Trophoblast cell (in vitro differentiated cells and primary cell): ENCODE results near the gene TAS2R8.

ENCODE experiments used
- DNase-seq, 2 donors: peaks; one replicate each; pipeline ENCODE4 v3.0.0-alpha.2; 2016
- H2AFZ ChIP-seq: 2 replicates; pipeline ENCODE4 v1.6.1; 2013; ENCODE audit warnings: low read length, moderate library complexity, mild to moderate bottlenecking; ENCODE audit not compliant: insufficient read depth, poor library complexity
- H2AK5ac ChIP-seq: 2 replicates; pipeline ENCODE4 v1.6.1; 2013; ENCODE audit warnings: mild to moderate bottlenecking, low read length
- H2BK120ac ChIP-seq: 2 replicates; pipeline ENCODE4 v1.6.1; 2013; ENCODE audit warnings: low read length, mild to moderate bottlenecking, moderate library complexity; ENCODE audit not compliant: insufficient read depth, poor library complexity
- H2BK12ac ChIP-seq: 2 replicates; pipeline ENCODE4 v1.6.1; 2013; ENCODE audit warnings: mild to moderate bottlenecking, low read length, moderate library complexity
- H2BK5ac ChIP-seq: 2 replicates; pipeline ENCODE4 v1.6.1; 2013; ENCODE audit warnings: low read length, low read depth, moderate library complexity, mild to moderate bottlenecking; ENCODE audit not compliant: poor library complexity
- H3K14ac ChIP-seq: 2 replicates; pipeline ENCODE4 v1.6.1; 2013; ENCODE audit warnings: mild to moderate bottlenecking, low read length
- H3K18ac ChIP-seq: 2 replicates; pipeline ENCODE4 v1.6.1; 2013; ENCODE audit warnings: mild to moderate bottlenecking, low read length
- H3K23ac ChIP-seq: 2 replicates; pipeline ENCODE4 v1.6.1; 2013; ENCODE audit warnings: low read length
- H3K27ac ChIP-seq: 2 replicates; pipeline ENCODE4 v1.5.1; 2013; ENCODE audit warnings: low read depth, mild to moderate bottlenecking, inconsistent platforms, low read length, moderate library complexity
- H3K27me3 ChIP-seq: 2 replicates; pipeline ENCODE4 v1.6.1; 2013; ENCODE audit warnings: inconsistent platforms, mild to moderate bottlenecking, low read length, moderate library complexity; ENCODE audit not compliant: insufficient read depth
- H3K36me3 ChIP-seq, 2 experiments: 1 replicate in 1 of 2; 2 replicates in 1 of 2; pipeline ENCODE4 v1.6.1; 2013; ENCODE audit warnings: low read length in 2 of 2, mild to moderate bottlenecking in 2 of 2, moderate library complexity in 1 of 2; ENCODE audit not compliant: insufficient read depth in 2 of 2, control insufficient read depth in 1 of 2
- H3K4ac ChIP-seq: 2 replicates; pipeline ENCODE4 v1.6.1; 2013; ENCODE audit warnings: low read depth, mild to moderate bottlenecking, low read length, moderate library complexity
- H3K4me1 ChIP-seq, 2 experiments: 1 replicate in 1 of 2; 2 replicates in 1 of 2; pipeline ENCODE4 v1.6.1; 2013; ENCODE audit warnings: low read length in 2 of 2, mild to moderate bottlenecking in 2 of 2, moderate library complexity in 1 of 2; ENCODE audit not compliant: insufficient read depth in 2 of 2, control insufficient read depth in 1 of 2
- H3K4me2 ChIP-seq: 2 replicates; pipeline ENCODE4 v1.6.1; 2013; ENCODE audit warnings: inconsistent platforms, mild to moderate bottlenecking, low read length, moderate library complexity
- H3K4me3 ChIP-seq: 2 replicates; pipeline ENCODE4 v1.5.1; 2013; ENCODE audit warnings: mild to moderate bottlenecking, low read depth, low read length, inconsistent platforms
- H3K79me1 ChIP-seq: one replicate; pipeline ENCODE4 v1.6.1; 2013; ENCODE audit warnings: low read length
- H3K79me2 ChIP-seq: 2 replicates; pipeline ENCODE4 v1.6.1; 2013; ENCODE audit warnings: low read length, mild to moderate bottlenecking; ENCODE audit not compliant: control insufficient read depth, insufficient read depth, poor library complexity
- H3K9ac ChIP-seq: 2 replicates; pipeline ENCODE4 v1.6.1; 2013; ENCODE audit warnings: mild to moderate bottlenecking, low read length
- H3K9me3 ChIP-seq: 2 replicates; pipeline ENCODE4 v1.6.1; 2013; ENCODE audit warnings: low read depth, mild to moderate bottlenecking, control low read depth, inconsistent platforms, low read length; ENCODE audit not compliant: insufficient read depth
- H4K12ac ChIP-seq: 2 replicates; pipeline ENCODE4 v1.6.1; 2013; ENCODE audit warnings: low read depth, mild to moderate bottlenecking, low read length, moderate library complexity
- H4K8ac ChIP-seq: 2 replicates; pipeline ENCODE4 v1.6.1; 2013; ENCODE audit warnings: low read depth, mild to moderate bottlenecking, low read length, moderate library complexity
- H4K91ac ChIP-seq: one replicate; pipeline ENCODE4 v1.6.1; 2013; ENCODE audit warnings: low read depth, mild to moderate bottlenecking, low read length, moderate library complexity
- WGBS: extraction: QIAGEN DNeasy Blood & Tissue Kit; methylation state at CpG from one replicate; pipeline ENCODE4 v1.1.7; 2013; ENCODE audit warnings: missing lambda C conversion rate; ENCODE audit not compliant: insufficient read length, insufficient coverage; ENCODE audit errors: extremely low coverage; 5-methylcytosine and 5-hydroxymethylcytosine counted together

The TAS2R8 gene

DNA sequence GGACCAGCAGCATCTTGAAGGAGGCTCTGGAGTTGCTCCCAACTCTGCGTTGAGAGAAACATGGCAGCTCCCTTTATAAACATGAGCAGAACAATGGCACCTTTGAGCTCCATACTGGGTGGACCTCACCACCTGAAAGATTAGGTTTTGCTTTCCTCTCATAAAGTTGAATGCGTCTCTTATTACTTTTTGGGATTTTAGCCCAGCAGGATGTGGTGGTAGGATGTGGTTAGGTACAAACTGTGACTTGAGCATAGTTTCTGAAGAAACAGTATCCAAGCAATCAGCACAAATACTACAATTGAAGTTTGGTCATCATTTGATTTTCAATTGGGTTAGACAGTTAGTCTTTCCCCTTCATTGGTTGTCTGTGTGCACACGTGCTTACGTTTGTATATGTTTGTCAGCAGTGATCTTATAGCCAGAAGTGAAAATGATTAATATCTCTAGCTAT lies 42.4 kb upstream of the TAS2R8 start, which contains the start of gene PRR4:
Gene PRR4 (minus strand): TSS at position 51 of the 454 bp plus-strand sequence. CDS start 38 bp downstream, at position 13.
- H4K12ac ChIP-seq = no peak within 1 kb of the TSS
- H3K4ac ChIP-seq = no peak within 1 kb of the TSS
- no peak within 1 kb of the TSS for H2AK5ac ChIP-seq
- H3K79me1 ChIP-seq = no peaks in the 10 kb centered on the region
- H2BK5ac ChIP-seq = no peak within 1 kb of the TSS
- H3K4me2 ChIP-seq = no peak within 1 kb of the TSS
- H3K27me3 ChIP-seq = no peaks in the 10 kb centered on the region
- no peak within 1 kb of the TSS for H3K27ac ChIP-seq
- no peak within 1 kb of the TSS for H2BK12ac ChIP-seq
- H4K8ac ChIP-seq = no peak within 1 kb of the TSS
- no peak within 1 kb of the TSS for H3K4me3 ChIP-seq
- no CpG with 5 or more reads among the region's 4 CpGs for whole genome bisulfite sequencing
- H2BK120ac ChIP-seq = no peak within 1 kb of the TSS
- no peak within 1 kb of the TSS for H3K23ac ChIP-seq
- no peak for DNase-seq
- no peak within 1 kb of the TSS for H3K9ac ChIP-seq
- H3K18ac ChIP-seq = no peak within 1 kb of the TSS
- no peaks in the 10 kb centered on the region for H3K79me2 ChIP-seq
- no peak within 1 kb of the TSS for H3K14ac ChIP-seq
- peaks cover 1 to 3% of the 10 kb centered on the region in 2 experiments for H3K36me3 ChIP-seq
- H3K9me3 ChIP-seq = peaks cover 4% of the 10 kb centered on the region
- H3K4me1 ChIP-seq = no peaks in the 10 kb centered on the region
- H2AFZ ChIP-seq = no peak within 1 kb of the TSS
- H4K91ac ChIP-seq = no peak within 1 kb of the TSS

DNA sequence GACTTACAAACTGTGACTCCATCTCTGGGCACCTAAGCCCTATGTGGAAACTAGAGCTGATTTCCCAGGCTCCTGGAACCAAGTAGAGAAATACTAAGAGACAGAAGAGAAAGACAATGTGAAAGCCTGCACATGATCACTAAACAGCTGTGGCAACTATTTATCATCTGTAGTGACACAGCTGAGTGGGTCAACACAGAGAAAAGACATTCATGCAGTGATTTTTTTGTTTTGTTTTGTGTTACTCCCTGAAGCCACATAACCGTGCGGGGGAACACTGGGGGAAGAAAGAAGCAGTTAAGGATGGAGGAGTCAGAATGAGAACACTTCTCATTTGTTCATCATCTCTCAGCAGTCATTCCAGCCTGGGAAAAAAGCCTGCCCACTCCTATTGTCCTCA lies 40.7 kb upstream of the TAS2R8 start:
- WGBS = no CpG with 5 or more reads among the region's 2 CpGs
- no peaks in the 10 kb centered on the region for H3K79me2 ChIP-seq

DNA sequence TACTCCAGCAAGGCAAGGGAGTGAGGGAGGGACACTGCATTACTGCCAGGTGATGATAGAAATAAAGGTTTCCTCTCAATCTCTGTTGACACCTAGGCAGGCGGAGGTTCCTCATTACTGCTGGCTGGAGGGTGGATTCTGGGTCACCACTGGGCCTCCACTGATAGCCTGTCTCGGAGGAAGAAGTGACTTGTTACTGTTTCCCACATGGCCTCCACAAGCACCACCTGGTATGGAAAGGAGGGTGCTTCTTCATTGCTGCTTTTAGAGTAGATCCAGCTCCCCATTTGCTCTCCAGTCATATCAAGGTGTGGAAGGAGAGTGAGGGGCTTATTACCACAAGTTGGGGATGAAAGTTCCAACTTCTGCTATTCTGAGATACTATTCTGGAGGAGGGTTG lies 35.8 kb upstream of the TAS2R8 start:
- no peak for DNase-seq
- H3K4me1 ChIP-seq = no peaks in the 10 kb centered on the region
- no peaks in the 10 kb centered on the region for H3K79me1 ChIP-seq
- no peak overlapping the region for H2BK120ac ChIP-seq
- H3K4me3 ChIP-seq = no peak overlapping the region
- no peak overlapping the region for H4K8ac ChIP-seq
- H4K91ac ChIP-seq = no peak overlapping the region
- no peak overlapping the region for H3K18ac ChIP-seq
- H4K12ac ChIP-seq = no peak overlapping the region
- no peak overlapping the region for H3K4ac ChIP-seq
- peak overlapping the region; percentile 74 for H3K23ac ChIP-seq
- no peak overlapping the region for H3K14ac ChIP-seq
- H3K79me2 ChIP-seq = no peaks in the 10 kb centered on the region
- H3K36me3 ChIP-seq = peaks cover 1 to 3% of the 10 kb centered on the region in 2 experiments
- H3K27ac ChIP-seq = no peak overlapping the region
- no peaks in the 10 kb centered on the region for H3K27me3 ChIP-seq
- H3K9me3 ChIP-seq = no peaks in the 10 kb centered on the region
- H3K4me2 ChIP-seq = no peak overlapping the region
- H2AFZ ChIP-seq = no peak overlapping the region
- H2AK5ac ChIP-seq = no peak overlapping the region
- no CpG with 5 or more reads among the region's 2 CpGs for WGBS
- H3K9ac ChIP-seq = no peak overlapping the region
- no peak overlapping the region for H2BK12ac ChIP-seq
- no peak overlapping the region for H2BK5ac ChIP-seq

More for the DNA sequence above, 40.7 kb upstream of the TAS2R8 start:
- Histone ChIP-seq H2BK120ac (no peak overlapping the region), H2BK5ac (no peak overlapping the region), H3K79me1 (no peaks in the 10 kb centered on the region), H3K4ac (no peak overlapping the region), H3K14ac (no peak overlapping the region), H3K4me3 (no peak overlapping the region), H4K8ac (no peak overlapping the region), H2AK5ac (no peak overlapping the region), H3K23ac (no peak overlapping the region), H3K18ac (no peak overlapping the region), H3K9ac (peak overlapping the region; percentile 46), H3K9me3 (no peaks in the 10 kb centered on the region), H4K12ac (no peak overlapping the region), H3K36me3 (peaks cover 1 to 3% of the 10 kb centered on the region in 2 experiments), H4K91ac (no peak overlapping the region), H2AFZ (no peak overlapping the region), H3K4me2 (no peak overlapping the region), H3K27me3 (no peaks in the 10 kb centered on the region), H3K4me1 (no peaks in the 10 kb centered on the region), H3K27ac (no peak overlapping the region), H2BK12ac (no peak overlapping the region)
- DNase-seq = no peak

DNA sequence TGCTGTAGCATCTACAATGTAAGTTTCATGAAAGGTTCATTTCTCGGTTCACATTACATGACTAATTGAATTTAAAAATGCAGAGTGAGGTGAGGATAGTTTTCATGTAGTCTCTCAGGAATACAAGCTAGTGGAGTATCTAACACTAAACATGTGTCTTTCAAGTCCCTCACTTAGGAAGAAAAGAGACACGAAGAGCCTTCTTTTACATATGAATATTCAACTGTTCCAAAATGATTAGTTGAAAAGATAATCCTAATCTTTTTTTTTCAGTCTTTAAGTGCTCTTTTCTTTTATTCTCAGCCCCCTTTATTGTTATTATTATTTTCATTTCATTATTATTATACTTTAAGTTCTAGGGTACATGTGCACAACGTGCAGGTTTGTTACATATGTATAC lies 31.4 kb upstream of the TAS2R8 start:
- no peaks in the 10 kb centered on the region for H3K27me3 ChIP-seq

More for the DNA sequence above, 31.4 kb upstream of the TAS2R8 start:
- Histone ChIP-seq H3K14ac (no peak overlapping the region), H3K4me1 (no peaks in the 10 kb centered on the region), H4K12ac (no peak overlapping the region), H3K36me3 (no peaks in the 10 kb centered on the region), H3K79me1 (no peaks in the 10 kb centered on the region), H3K4me3 (no peak overlapping the region), H2BK12ac (no peak overlapping the region), H2BK5ac (no peak overlapping the region), H3K4ac (no peak overlapping the region), H4K8ac (no peak overlapping the region), H3K27ac (no peak overlapping the region), H3K9ac (no peak overlapping the region), H2BK120ac (no peak overlapping the region), H2AK5ac (no peak overlapping the region), H3K23ac (no peak overlapping the region), H4K91ac (no peak overlapping the region), H2AFZ (no peak overlapping the region), H3K9me3 (no peaks in the 10 kb centered on the region), H3K79me2 (no peaks in the 10 kb centered on the region), H3K18ac (no peak overlapping the region), H3K4me2 (no peak overlapping the region)
- WGBS = no CpG with 5 or more reads among the region's 3 CpGs
- DNase-seq = no peak
